ENCODE data around the gene PDGFB. TPM values are rescaled to one million over a fixed set of nuclear protein-coding genes. Genes with fewer than 3 reads are reported as not detected.

PDGFB gene
- total RNA-seq, 2 donors from 2014 or later: 2.7 to 5.3 TPM

Other genes starting within 250 kb of the PDGFB start
- 10 to 100 TPM; 19.9 to 37.7 TPM for gene APOBEC3C, start 230.7 kb downstream of the PDGFB start, total RNA-seq
- gene APOBEC3D, start 223.9 kb downstream of the PDGFB start, total RNA-seq: 1 to 10 TPM; 3.6 to 7.2 TPM
- 1 to 10 TPM; 6.3 to 6.6 TPM for gene APOBEC3F, start 204.1 kb downstream of the PDGFB start, total RNA-seq
- gene APOBEC3G, start 167.7 kb downstream of the PDGFB start, total RNA-seq: 1 to 10 TPM; 3.8 to 7.8 TPM
- gene APOBEC3H, start 147.7 kb downstream of the PDGFB start, total RNA-seq: not detected
- 10 to 100 TPM; 18.6 to 33.4 TPM for gene CBX7, start 92.3 kb downstream of the PDGFB start, total RNA-seq
- 1,000 to 10,000 TPM; 1,637 to 1,665 TPM for gene RPL3, start 74.6 kb upstream of the PDGFB start, total RNA-seq
- 1 to 10 TPM; 1.3 to 4.4 TPM for gene SYNGR1, start 105.0 kb upstream of the PDGFB start, total RNA-seq
- 10 to 100 TPM; 19.4 to 20.3 TPM for gene TAB1, start 154.8 kb upstream of the PDGFB start, total RNA-seq
- gene MGAT3, start 212.0 kb upstream of the PDGFB start, total RNA-seq: 10 to 100 TPM in 1 of 2 donors, 1 to 10 TPM in 1; 5.6 to 10.7 TPM

Data from left colon (tissue), 2 donors.